ENCODE data around the gene PIP4P1.

GRCh38 chr14:20440882-20441281, 20.4 kb downstream of the PIP4P1 start:
- TF ChIP-seq GATA3 (IDR thresholded peaks at IDR 0.05; ENCODE audit: low read depth, low read length) (no peak), GATA2 (IDR thresholded peaks at IDR 0.05; ENCODE audit: low read depth, low read length) (no peak)
